ENCODE data around the gene ATG9A. TPM values are rescaled to one million over a fixed set of nuclear protein-coding genes. Genes with fewer than 3 reads are reported as not detected.
A peak's percentile ranks its signal among the peaks of the same experiment; 100 is the strongest.

ATG9A gene
- total RNA-seq, 2 donors from 2014 or later = 38.8 to 78.8 TPM

GRCh38 chr2:219207884-219208740, 21.3 kb downstream of the ATG9A start:
- Histone ChIP-seq H3K9me3 (no peaks in the 10 kb centered on the region), H3K36me3 (peaks cover 3 to 4% of the 10 kb centered on the region in 2 donors), H3K4me1 (replicated peaks) (peaks cover 11% of the 10 kb centered on the region), H3K4me3 (peak overlapping the region in 1 of 2 donors; percentile 74), H3K27me3 (replicated peaks; ENCODE audit: insufficient read depth) (no peaks in the 10 kb centered on the region), H3K27ac (peak overlapping the region; percentile 98 to 99)
- peak; percentile 33 for DNase-seq (ENCODE audit: low spot score)
- TF ChIP-seq POLR2AphosphoS5 (IDR thresholded peaks at IDR 0.05) (peak; percentile 33), CTCF (IDR thresholded peaks at IDR 0.05) (no peak)
- 46% methylated on average over 17 of the region's 17 CpGs for whole genome bisulfite sequencing
- intact Hi-C loops (cut with DNase I) = no loop called here

- Histone ChIP-seq H3K27me3 (replicated peaks; ENCODE audit: insufficient read depth) (no peaks in the 10 kb centered on the region), H3K36me3 (peaks cover 3 to 4% of the 10 kb centered on the region in 2 donors), H3K4me1 (replicated peaks) (peaks cover 11% of the 10 kb centered on the region), H3K4me3 (peak overlapping the region; percentile 71 to 74), H3K9me3 (no peaks in the 10 kb centered on the region), H3K27ac (peak overlapping the region; percentile 98 to 99)
- TF ChIP-seq CTCF (IDR thresholded peaks at IDR 0.05) (no peak), POLR2AphosphoS5 (IDR thresholded peaks at IDR 0.05) (no peak), POLR2A (IDR thresholded peaks at IDR 0.05) (no peak)
- WGBS = 8% methylated on average over 18 of the region's 22 CpGs
- intact Hi-C loops (cut with DNase I) = no loop called here
- DNase-seq (ENCODE audit: low spot score) = no peak
These were observed 22.1 kb downstream of the ATG9A start for GRCh38 chr2:219207134-219207883.

GRCh38 chr2:219206328-219207133, 22.9 kb downstream of the ATG9A start, which contains the start of gene ZFAND2B:
Gene ZFAND2B (plus strand): TSS chr2:219206782. CDS start chr2:219206988, 206 bp downstream.
- TF ChIP-seq CTCF (IDR thresholded peaks at IDR 0.05) (peak in 2 of 4 experiments; percentile 36 to 57), POLR2AphosphoS5 (IDR thresholded peaks at IDR 0.05) (peak; percentile 100), POLR2A (IDR thresholded peaks at IDR 0.05) (peak; percentile 100)
- peak within 1 kb of the TSS; percentile 71 to 74 for H3K4me3 ChIP-seq
- no peaks in the 10 kb centered on the region for H3K27me3 ChIP-seq (replicated peaks; ENCODE audit: insufficient read depth)
- H3K9me3 ChIP-seq = no peaks in the 10 kb centered on the region
- H3K4me1 ChIP-seq (replicated peaks) = peaks cover 11% of the 10 kb centered on the region
- WGBS = under 1% methylated on average over 60 of the region's 76 CpGs
- H3K36me3 ChIP-seq = peaks cover 0 to 4% of the 10 kb centered on the region in 2 donors
- intact Hi-C loops (cut with DNase I) = loop anchor here (1.0 kb wide), 1 partner anchor 46 kb away; the partner anchor contains the start of gene NHEJ1
- H3K27ac ChIP-seq = peak within 1 kb of the TSS; percentile 98 to 99
- peak; percentile 96 for DNase-seq (ENCODE audit: low spot score)

DNA sequence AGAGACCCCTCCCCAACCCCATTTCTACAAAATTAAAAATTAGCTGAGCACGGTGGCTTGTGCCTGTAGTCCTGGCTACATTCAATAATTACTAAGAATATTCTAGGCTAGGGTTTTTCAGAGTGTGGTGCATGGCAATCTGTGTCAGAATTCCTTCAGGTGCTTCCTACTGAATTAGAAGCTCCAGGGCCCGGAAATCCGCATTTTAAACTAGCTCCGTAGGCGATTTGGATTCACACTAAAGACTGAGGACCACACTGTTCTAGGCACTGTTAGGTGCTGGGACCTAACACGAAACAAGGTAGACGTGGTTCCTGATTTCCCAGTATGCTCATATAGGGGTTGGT, 23.5 kb downstream of the ATG9A start:
- Histone ChIP-seq H3K9me3 (no peaks in the 10 kb centered on the region), H3K4me1 (replicated peaks) (peaks cover 11% of the 10 kb centered on the region), H3K27ac (peak overlapping the region; percentile 98 to 99), H3K27me3 (replicated peaks; ENCODE audit: insufficient read depth) (no peaks in the 10 kb centered on the region), H3K4me3 (peak overlapping the region; percentile 71 to 74), H3K36me3 (peaks cover 0 to 4% of the 10 kb centered on the region in 2 donors)
- DNase-seq (ENCODE audit: low spot score) = no peak
- 10% methylated on average over 7 of the region's 7 CpGs for WGBS
- intact Hi-C loops (cut with DNase I) = loop anchor here (1.0 kb wide), 1 partner anchor 46 kb away; the partner anchor contains the start of gene NHEJ1
- TF ChIP-seq CTCF (IDR thresholded peaks at IDR 0.05) = no peak
- no peak for TF ChIP-seq POLR2A (IDR thresholded peaks at IDR 0.05)
- TF ChIP-seq POLR2AphosphoS5 (IDR thresholded peaks at IDR 0.05) = no peak
